ENCODE measurements around the gene PRSS37.
A peak's percentile ranks its signal among the peaks of the same experiment; 100 is the strongest.
"Not testable (repeated sequence)": the region's sequence is repeated elsewhere in the genome, so short reads cannot be mapped to it uniquely, and the experiment has no call there.

The PRSS37 gene

GRCh38 chr7:141841385-141841784, at the start of gene PRSS37:
Gene PRSS37, minus strand, starts transcription at chr7:141841485. Its CDS starts 436 bp downstream, at chr7:141841049.
- DNase-seq, result no peak

GRCh38 chr7:141889321-141889720, 48.0 kb upstream of the PRSS37 start:
- peak; percentile 95 for DNase-seq

GRCh38 chr7:141884539-141885225, 43.4 kb upstream of the PRSS37 start:
- DNase-seq, result peak; percentile 92

- DNase-seq, result no peak
Measured at GRCh38 chr7:141880960-141881359, 39.7 kb upstream of the PRSS37 start.

GRCh38 chr7:141877365-141877764, 36.1 kb upstream of the PRSS37 start:
- no peak for DNase-seq

DNA sequence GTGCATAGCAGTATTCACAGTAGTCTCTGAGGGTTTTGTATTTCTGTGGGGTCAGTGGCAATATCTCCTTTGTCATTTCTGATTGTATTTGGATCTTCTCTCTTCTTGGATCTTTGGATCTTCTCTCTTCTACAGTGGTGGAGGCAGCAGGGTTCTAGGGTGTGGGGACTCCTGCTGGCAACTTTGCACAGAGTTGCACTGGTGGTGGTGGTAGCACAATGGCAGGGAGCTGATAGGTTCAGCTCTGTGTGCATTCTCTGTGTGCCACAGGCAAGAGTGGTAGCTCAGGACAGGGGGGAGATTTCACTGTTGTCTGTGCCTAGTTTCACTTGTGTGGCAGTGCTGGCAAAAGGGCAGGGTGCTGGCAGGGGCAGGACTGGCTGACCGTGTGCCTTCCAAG, 35.1 kb upstream of the PRSS37 start:
- DNase-seq, result no peak

- no peak for DNase-seq
Measured at GRCh38 chr7:141875453-141875852, 34.2 kb upstream of the PRSS37 start.

DNA sequence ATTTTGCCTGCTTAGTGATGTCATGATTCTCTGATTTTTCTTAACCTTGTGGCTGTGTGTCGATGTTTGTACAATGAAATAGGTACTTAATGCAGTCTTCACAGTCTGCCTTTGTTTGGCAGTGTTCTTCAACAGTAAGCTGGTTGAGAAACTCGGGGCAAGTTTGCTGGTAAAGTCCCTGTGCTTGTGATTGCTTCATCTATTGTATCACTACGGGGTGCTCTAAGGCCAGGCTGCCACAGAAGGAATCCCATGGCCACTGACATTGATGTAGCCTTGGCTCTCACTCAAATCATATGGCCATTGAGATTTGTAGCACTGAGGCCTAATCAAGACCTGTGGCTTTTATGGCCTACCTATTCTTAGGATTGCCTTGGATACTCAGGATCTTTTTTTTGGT, 33.5 kb upstream of the PRSS37 start:
- peak; percentile 81 for DNase-seq

DNA sequence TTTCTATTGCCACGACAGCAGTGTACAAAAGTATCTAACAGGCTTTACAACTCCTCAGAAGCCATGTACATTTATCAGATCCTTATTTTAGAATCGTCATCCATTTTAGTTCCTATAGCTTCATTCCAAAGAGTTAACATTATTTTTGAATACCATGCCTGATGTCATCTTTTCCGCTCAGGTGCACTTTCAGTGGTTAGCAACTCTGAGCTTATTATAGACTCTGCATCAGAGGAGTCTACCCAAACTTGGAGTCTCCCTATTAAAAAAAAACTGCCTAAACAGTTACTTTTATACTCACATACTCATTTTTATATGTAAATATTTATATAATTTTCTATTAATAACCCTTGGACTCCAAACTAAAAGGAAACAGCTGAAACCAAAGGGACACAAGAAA, 31.6 kb upstream of the PRSS37 start:
- DNase-seq, result no peak

DNA sequence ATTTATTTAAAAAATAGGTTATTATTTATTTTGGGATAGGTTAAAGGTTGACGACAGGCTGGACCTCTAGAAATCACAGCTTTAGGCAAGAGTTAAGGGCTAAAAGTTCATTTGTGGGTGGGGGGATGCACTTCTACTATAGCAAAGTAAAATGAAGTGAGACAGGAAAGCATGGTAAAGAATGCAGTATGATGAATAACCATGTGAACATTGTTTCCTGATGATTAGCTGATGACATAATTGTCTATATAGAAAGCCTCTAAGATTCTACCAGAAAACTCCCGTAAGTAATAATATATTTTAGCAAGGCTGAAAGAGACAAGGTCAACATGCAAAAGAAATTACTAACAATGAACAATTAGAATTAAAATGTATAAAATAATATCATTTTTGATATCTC, 25.7 kb upstream of the PRSS37 start:
- DNase-seq, result peak; percentile 6

GRCh38 chr7:141864765-141865447, 23.6 kb upstream of the PRSS37 start:
- peak; percentile 85 for DNase-seq

GRCh38 chr7:141860207-141860606, 18.9 kb upstream of the PRSS37 start:
- no peak for DNase-seq

- no peak for DNase-seq
Measured at GRCh38 chr7:141847996-141848395, 6.7 kb upstream of the PRSS37 start.

DNA sequence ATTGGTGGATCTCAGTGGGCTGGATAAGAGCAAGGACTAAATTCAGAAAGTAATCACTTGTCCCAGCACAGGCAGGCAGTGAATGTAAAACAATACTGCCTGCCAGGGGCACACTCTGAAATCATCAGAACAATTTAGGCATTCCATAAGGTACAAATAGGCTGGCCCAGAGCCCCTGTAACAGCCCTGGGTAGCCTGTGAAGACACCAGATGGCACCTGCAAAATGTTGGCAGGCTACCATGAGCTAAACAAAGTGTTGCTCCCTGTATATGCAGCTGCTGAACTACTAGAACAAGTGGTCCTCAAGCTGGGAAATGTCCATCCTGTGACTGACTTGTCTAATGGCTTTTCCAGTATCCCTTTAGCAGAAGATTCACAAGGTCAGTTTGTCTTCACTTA, 3.0 kb upstream of the PRSS37 start:
- DNase-seq, result no peak

DNA sequence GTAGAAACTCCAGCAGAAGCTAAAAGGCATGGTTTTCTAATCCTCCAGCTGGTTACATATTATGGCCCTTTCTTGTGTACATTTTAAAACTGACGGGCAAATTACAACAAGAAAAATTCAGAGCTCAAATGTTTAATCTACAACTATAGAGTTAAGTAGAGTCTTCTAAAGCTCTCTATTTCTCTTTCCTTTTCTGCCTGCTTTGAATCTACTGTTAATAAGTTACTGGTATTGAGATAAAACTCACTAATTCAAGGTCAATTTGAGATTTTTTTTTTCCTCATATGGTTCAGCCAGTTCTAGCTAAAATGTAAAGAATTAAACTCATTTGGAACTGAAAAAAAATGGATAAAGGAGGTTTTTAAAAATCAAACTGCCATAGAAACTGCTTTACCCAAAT, 1.6 kb upstream of the PRSS37 start:
- no peak for DNase-seq

- DNase-seq, result no peak
Measured at GRCh38 chr7:141840708-141841107, 577 bp downstream of the PRSS37 start.

DNA sequence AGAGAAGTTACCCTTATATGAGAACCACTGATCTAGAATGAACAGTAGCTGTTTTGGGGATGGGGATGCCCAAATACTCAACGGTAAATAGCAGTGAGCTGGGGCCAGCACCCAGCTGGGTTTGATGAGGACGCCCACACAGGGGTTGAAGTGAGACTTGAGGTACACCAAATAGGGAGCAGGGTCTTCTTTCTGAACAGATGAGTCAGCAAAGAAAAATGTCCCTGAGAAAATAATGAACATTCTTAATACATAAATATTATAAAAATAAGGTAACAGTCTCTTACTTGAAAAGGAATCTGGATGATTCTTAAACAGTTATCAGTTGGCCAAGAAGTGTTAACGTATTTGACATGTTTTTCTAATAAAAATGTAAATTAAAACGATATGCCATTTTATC, 2.0 kb downstream of the PRSS37 start:
- DNase-seq, result no peak

DNA sequence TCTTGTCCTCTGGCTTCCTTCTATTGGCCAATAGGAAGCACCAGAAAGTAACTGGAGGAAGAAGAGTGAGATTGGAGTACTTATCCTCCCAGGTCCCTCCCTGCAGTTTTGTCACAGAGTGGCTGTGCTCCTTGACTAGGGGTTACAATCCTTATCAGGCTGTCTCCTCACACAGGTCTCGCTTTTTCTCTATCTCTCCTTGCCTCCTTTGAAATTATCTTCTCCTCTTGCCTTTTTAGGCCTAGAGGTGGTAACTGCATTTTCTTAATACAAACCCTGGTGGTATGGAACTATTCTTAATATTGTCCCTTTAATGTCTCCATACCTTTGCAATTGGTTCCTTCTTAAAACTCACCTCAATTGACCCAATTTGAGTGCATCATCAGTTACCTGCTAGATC, 2.7 kb downstream of the PRSS37 start:
- no peak for DNase-seq

GRCh38 chr7:141837683-141838082, 3.6 kb downstream of the PRSS37 start:
- DNase-seq, result no peak

DNA sequence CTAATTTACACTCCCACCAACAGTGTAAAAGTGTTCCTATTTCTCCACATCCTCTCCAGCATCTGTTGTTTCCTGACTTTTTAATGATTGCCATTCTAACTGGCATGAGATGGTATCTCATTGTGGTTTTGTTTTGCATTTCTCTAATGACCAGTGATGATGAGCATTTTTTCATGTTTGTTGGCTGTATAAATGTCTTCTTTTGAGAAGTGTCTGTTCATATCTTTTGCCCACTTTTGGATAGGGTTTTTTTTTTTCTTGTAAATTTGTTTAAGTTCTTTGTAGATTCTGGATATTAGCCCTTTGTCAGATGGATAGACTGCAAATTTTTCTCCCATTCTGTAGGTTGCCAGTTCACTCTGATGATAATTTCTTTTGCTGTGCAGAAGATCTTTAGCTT, 18.9 kb downstream of the PRSS37 start:
- not testable (repeated sequence) for DNase-seq

DNA sequence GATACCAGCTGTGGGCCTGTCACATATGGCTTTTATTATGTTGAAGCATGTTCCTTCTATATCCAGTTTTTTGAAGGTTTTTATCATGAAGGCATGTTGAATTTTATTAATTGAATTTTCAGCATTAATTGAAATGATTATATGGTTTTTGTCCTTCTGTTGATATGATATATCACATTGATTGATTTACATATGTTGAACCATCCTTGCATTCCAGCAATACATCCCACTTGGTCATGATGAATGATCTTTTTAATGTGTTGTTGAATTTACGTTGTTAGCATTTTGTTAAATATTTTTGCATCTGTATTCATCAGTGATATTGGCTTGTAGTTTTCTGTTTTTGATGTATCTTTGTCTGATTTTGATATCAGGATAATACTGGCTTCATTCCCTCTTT, 21.2 kb downstream of the PRSS37 start:
- no peak for DNase-seq

DNA sequence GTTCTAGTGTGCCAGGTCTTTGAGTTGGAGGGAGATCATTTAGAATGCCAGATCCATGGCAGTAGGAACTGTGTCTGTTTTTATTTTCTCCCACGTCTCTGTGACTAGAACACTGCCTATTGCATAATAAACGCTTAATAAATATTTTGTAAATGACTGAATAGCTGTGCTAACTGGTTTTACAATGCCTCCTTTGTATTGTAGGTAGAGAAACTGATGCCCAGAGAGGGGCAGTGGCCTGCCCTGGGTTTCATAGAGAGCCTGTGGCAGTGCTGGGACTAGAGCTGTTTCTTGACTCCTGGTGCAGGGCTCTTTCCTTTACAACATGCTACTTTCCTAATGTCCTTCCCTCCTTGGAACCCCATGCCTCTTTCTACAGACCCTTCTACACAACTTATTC, 48.8 kb downstream of the PRSS37 start:
- no peak for DNase-seq

DNA sequence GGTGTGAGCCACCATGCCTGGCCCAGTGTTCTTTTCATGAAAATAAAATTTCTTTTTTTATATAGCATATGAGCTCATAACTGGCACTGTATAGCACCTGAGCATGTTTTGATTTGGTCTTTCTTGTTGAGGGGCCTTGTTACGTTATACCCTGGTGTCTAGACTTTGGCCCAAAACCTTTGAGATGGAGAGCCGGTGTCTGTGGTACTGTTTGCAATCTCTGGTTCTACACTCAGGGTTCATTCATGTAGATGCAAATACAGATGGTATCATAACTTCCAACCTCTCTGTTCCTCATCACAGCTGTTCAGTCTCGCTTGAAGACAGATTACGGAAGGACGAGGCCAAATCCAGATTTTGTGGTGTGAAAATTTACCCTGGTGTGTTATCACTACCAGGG, 51.4 kb downstream of the PRSS37 start, which contains the start of gene TAS2R5:
Gene TAS2R5 (plus strand): TSS at position 301 of the 400 bp plus-strand sequence. CDS start 145 bp downstream, outside the sequence.
- no peak for DNase-seq

GRCh38 chr7:141788296-141788695, 53.0 kb downstream of the PRSS37 start:
- no peak for DNase-seq

Measured in inflammatory macrophage treated with lipopolysaccharide for 4 hours (primary cell).